ENCODE results near the gene SRRM4. TPM values are rescaled to one million over a fixed set of nuclear protein-coding genes. Genes with fewer than 3 reads are reported as not detected.

SRRM4 gene
- polyA plus RNA-seq, 3 donors, result not detected

DNA sequence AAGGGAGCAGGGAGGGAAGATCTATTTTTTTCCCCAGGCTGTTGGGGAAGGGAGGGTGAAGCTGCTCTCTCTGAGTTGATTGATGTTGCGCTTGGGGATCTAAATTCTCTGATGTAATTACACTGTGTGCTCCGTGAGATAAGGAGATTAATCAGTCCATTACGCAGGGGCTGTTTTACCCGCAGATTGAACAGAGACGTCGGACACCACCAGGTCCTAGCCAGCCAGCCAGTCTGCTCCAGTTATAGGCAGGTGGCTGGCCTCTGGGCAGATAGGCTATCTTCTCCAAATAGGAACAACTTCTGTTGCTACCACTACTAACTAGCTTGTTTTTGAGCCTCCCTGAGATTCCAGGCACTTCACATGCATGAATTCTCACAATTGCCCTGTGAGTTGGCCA lies 91.1 kb downstream of the SRRM4 start:
- no peak overlapping the region for H3K4me3 Mint-ChIP-seq
- peaks cover 2 to 6% (median 2%) of the 10 kb centered on the region in 3 donors for H3K27me3 Mint-ChIP-seq (ENCODE audit: low read depth in 3 of 3)
- Histone ChIP-seq H3K4me3 (replicated peaks in 1 of 3; ENCODE audit: low read depth in 2 of 3, low read length in 3 of 3) (no peak overlapping the region), H3K36me3 (replicated peaks in 1 of 2; ENCODE audit: control insufficient read depth in 1 of 2, insufficient read depth in 2 of 2, low read length in 2 of 2) (no peaks in the 10 kb centered on the region), H3K27me3 (ENCODE audit: control insufficient read depth in 2 of 2, insufficient read depth in 2 of 2, low read length in 2 of 2) (no peaks in the 10 kb centered on the region), H2AFZ (ENCODE audit: insufficient read depth, low read depth, low read length, poor library complexity, severe bottlenecking) (no peak overlapping the region), H3K79me2 (ENCODE audit: insufficient read depth, low read length) (no peaks in the 10 kb centered on the region), H3K9ac (ENCODE audit: insufficient read depth, low read length, poor library complexity, severe bottlenecking) (no peak overlapping the region), H4K20me1 (ENCODE audit: insufficient read depth, low read length) (no peaks in the 10 kb centered on the region), H3K4me2 (replicated peaks; ENCODE audit: extremely low read depth, low read length, poor library complexity, severe bottlenecking) (no peak overlapping the region), H3K9me3 (replicated peaks in 1 of 2; ENCODE audit: control insufficient read depth in 1 of 2, insufficient read depth in 1 of 2, low read length in 2 of 2) (no peaks in the 10 kb centered on the region), H3K4me1 (ENCODE audit: control insufficient read depth in 1 of 2, insufficient read depth in 2 of 2, low read length in 2 of 2) (no peaks in the 10 kb centered on the region), H3K27ac (ENCODE audit: low read depth in 1 of 2, low read length in 2 of 2) (no peak overlapping the region)
- intact Hi-C loops (cut with micrococcal nuclease), result no loop called here
- no peak for DNase-seq
- no peaks in the 10 kb centered on the region for H3K4me1 Mint-ChIP-seq
- 77% methylated on average over 5 of the region's 6 CpGs for WGBS (ENCODE audit: insufficient coverage)
- TF ChIP-seq CTCF (IDR thresholded peaks at IDR 0.05), result no peak
- peaks cover 0 to 1% (median 0%) of the 10 kb centered on the region in 7 donors for H3K9me3 Mint-ChIP-seq
- H3K36me3 Mint-ChIP-seq, result no peaks in the 10 kb centered on the region
- no peak overlapping the region for H3K27ac Mint-ChIP-seq

DNA sequence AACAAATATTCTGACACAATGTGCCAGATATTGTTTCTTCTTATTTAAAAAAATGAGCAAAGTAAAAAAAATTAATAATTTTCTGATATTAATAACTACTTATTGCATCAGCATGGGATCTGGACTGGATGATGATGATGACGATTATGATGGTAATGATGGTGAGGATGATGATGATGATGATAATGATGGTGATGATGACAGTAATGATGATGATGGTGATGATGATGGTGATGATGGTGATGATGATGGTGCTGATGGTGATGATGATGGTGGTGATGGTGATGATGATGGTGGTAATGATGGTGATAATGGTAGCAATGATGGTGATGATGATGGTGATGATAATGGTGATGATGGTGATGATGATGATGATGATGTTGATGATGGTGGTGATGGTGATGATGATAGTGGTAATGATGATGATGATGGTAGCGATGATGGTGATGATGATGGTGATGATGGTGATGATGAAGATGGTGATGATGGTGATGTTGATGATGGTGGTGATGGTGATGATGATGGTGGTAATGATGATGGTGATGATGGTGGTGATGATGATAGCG lies 94.0 kb downstream of the SRRM4 start:
- H3K9ac ChIP-seq (ENCODE audit: insufficient read depth, low read length, poor library complexity, severe bottlenecking), result no peak overlapping the region
- H3K27ac ChIP-seq (ENCODE audit: low read depth in 1 of 2, low read length in 2 of 2), result no peak overlapping the region
- no peaks in the 10 kb centered on the region for H3K79me2 ChIP-seq (ENCODE audit: insufficient read depth, low read length)
- no peak overlapping the region for H3K4me3 ChIP-seq (replicated peaks in 1 of 3; ENCODE audit: low read depth in 2 of 3, low read length in 3 of 3)
- H3K36me3 ChIP-seq (replicated peaks in 1 of 2; ENCODE audit: control insufficient read depth in 1 of 2, insufficient read depth in 2 of 2, low read length in 2 of 2), result no peaks in the 10 kb centered on the region
- H3K27me3 ChIP-seq (ENCODE audit: control insufficient read depth in 2 of 2, insufficient read depth in 2 of 2, low read length in 2 of 2), result no peaks in the 10 kb centered on the region
- TF ChIP-seq CTCF (IDR thresholded peaks at IDR 0.05), result no peak
- H3K27me3 Mint-ChIP-seq (ENCODE audit: low read depth in 3 of 3), result peaks cover 0 to 5% (median 2%) of the 10 kb centered on the region in 3 donors
- no peaks in the 10 kb centered on the region for H3K4me1 Mint-ChIP-seq
- H3K4me3 Mint-ChIP-seq, result no peak overlapping the region
- H3K4me1 ChIP-seq (ENCODE audit: control insufficient read depth in 1 of 2, insufficient read depth in 2 of 2, low read length in 2 of 2), result no peaks in the 10 kb centered on the region
- H3K36me3 Mint-ChIP-seq, result no peaks in the 10 kb centered on the region
- no peaks in the 10 kb centered on the region for H3K9me3 ChIP-seq (replicated peaks in 1 of 2; ENCODE audit: control insufficient read depth in 1 of 2, insufficient read depth in 1 of 2, low read length in 2 of 2)
- intact Hi-C loops (cut with micrococcal nuclease), result no loop called here
- no peak overlapping the region for H3K27ac Mint-ChIP-seq
- H2AFZ ChIP-seq (ENCODE audit: insufficient read depth, low read depth, low read length, poor library complexity, severe bottlenecking), result no peak overlapping the region
- 53% methylated on average over 3 of the region's 3 CpGs for WGBS (ENCODE audit: insufficient coverage)
- H3K4me2 ChIP-seq (replicated peaks; ENCODE audit: extremely low read depth, low read length, poor library complexity, severe bottlenecking), result no peak overlapping the region
- DNase-seq, result no peak
- H3K9me3 Mint-ChIP-seq, result no peaks in the 10 kb centered on the region
- no peaks in the 10 kb centered on the region for H4K20me1 ChIP-seq (ENCODE audit: insufficient read depth, low read length)
